Endothelial cell of umbilical vein (primary cell): ENCODE results near the gene GRIN3B. TPM values are rescaled to one million over a fixed set of nuclear protein-coding genes. Genes with fewer than 3 reads are reported as not detected.

Experiments
- BruUV-seq: library from RNA; stranded (reverse); fragments of 400-500 nt; replicated peaks from 2 replicates; lab custom pipeline; 2021; lab: Mats Ljungman, UMichigan
- CTCF ChIA-PET: fragments of 300-600, 350-600 bp; sonication (Branson Sonifier 250); formaldehyde crosslinking; loops from one replicate; lab custom pipeline; 2021; ENCODE audit warnings: antibody characterized with exemption, inconsistent platforms; lab: Charles Lee
- POLR2A ChIA-PET: fragments of 300-600, 350-600 bp; sonication (Branson Sonifier 250); formaldehyde crosslinking; loops from one replicate; lab custom pipeline; 2021; ENCODE audit warnings: antibody characterized with exemption, inconsistent platforms; lab: Charles Lee
- DNase-seq: peaks from one replicate; pipeline ENCODE4 v3.0.0-alpha.2; 2011; ENCODE audit warnings: low read depth, low spot score
- FAIRE-seq: peaks from 2 replicates; lab custom pipeline; 2011; peaks lifted over from hg19 to GRCh38; lab: Jason Lieb, UNC
- H2AFZ ChIP-seq: 2 replicates; pipeline ENCODE4 v1.6.0; 2012; ENCODE audit warnings: low read depth, low read length, control low read depth, inconsistent platforms
- H3K27ac ChIP-seq: 2 replicates; pipeline ENCODE4 v1.5.1; 2011; ENCODE audit warnings: low read depth, mild to moderate bottlenecking, control low read depth, low read length, moderate library complexity; ENCODE audit not compliant: insufficient read depth
- H3K27me3 ChIP-seq, 2 experiments: 2 replicates each; pipeline versions ENCODE4 v1.6.0 to v1.6.1; 2011; ENCODE audit warnings: low read length in 2 of 2, mixed read lengths in 1 of 2; ENCODE audit not compliant: control insufficient read depth in 2 of 2, insufficient read depth in 2 of 2
- H3K36me3 ChIP-seq, 2 experiments: 2 replicates in 1 of 2; 3 replicates in 1 of 2; pipeline ENCODE4 v1.5.1; 2011; ENCODE audit warnings: low read length in 2 of 2, mild to moderate bottlenecking in 1 of 2, moderate library complexity in 1 of 2; ENCODE audit not compliant: control insufficient read depth in 2 of 2, insufficient read depth in 2 of 2; ENCODE audit errors: extremely low read depth in 1 of 2
- H3K4me1 ChIP-seq: 3 replicates; pipeline ENCODE4 v1.5.1; 2011; ENCODE audit warnings: mild to moderate bottlenecking, low read length; ENCODE audit not compliant: control insufficient read depth, insufficient read depth; ENCODE audit errors: extremely low read depth
- H3K4me2 ChIP-seq: 2 replicates; pipeline ENCODE4 v1.6.1; 2011; ENCODE audit warnings: low read length, control low read depth, mixed read lengths; ENCODE audit not compliant: insufficient read depth
- H3K4me3 ChIP-seq, 3 experiments: fragments of 200-600 bp in 1 of 3; sonication (generic), shearing (Covaris generic) in 1 of 3; replicated peaks in 1 of 3; 2 replicates each; pipeline ENCODE4 v1.5.1; 2011 to 2016; ENCODE audit warnings: control low read depth in 3 of 3, low read length in 3 of 3, mild to moderate bottlenecking in 2 of 3, inconsistent platforms in 1 of 3, low read depth in 1 of 3, moderate library complexity in 1 of 3; ENCODE audit not compliant: insufficient read depth in 1 of 3
- H3K79me2 ChIP-seq: 2 replicates; pipeline ENCODE4 v1.6.0; 2012; ENCODE audit warnings: low read length, inconsistent platforms; ENCODE audit not compliant: control insufficient read depth, insufficient read depth
- H3K9ac ChIP-seq: replicated peaks from 2 replicates; pipeline ENCODE3; 2011; ENCODE audit warnings: low read length, control low read depth; ENCODE audit not compliant: insufficient read depth; ENCODE audit errors: extremely low read depth
- H3K9me1 ChIP-seq: replicated peaks from 3 replicates; pipeline ENCODE4 v1.6.0; 2011; ENCODE audit warnings: mild to moderate bottlenecking, low read length; ENCODE audit not compliant: control insufficient read depth, insufficient read depth; ENCODE audit errors: extremely low read depth
- H3K9me3 ChIP-seq: replicated peaks from 2 replicates; pipeline ENCODE4 v1.5.1; 2012; ENCODE audit warnings: low read length, inconsistent platforms; ENCODE audit not compliant: control insufficient read depth, insufficient read depth
- H4K20me1 ChIP-seq: replicated peaks from 2 replicates; pipeline ENCODE3; 2011; ENCODE audit warnings: mild to moderate bottlenecking, low read length; ENCODE audit not compliant: control insufficient read depth, insufficient read depth; ENCODE audit errors: extremely low read depth
- EZH2 ChIP-seq: IDR thresholded peaks from 2 replicates; pipeline ENCODE4 v1.6.1; 2012; ENCODE audit warnings: borderline replicate concordance, low read depth, mild to moderate bottlenecking, moderate library complexity, low read length, inconsistent platforms; ENCODE audit not compliant: severe bottlenecking
- FOS ChIP-seq: IDR thresholded peaks from 2 replicates; pipeline ENCODE4 v1.6.1; 2011; ENCODE audit warnings: mild to moderate bottlenecking, low read length, moderate library complexity, borderline replicate concordance; ENCODE audit not compliant: insufficient read depth
- GATA2 ChIP-seq: IDR thresholded peaks from 2 replicates; pipeline ENCODE4 v1.7.0; 2011; ENCODE audit warnings: low read depth, mild to moderate bottlenecking, moderate library complexity, mixed read lengths, low read length; ENCODE audit not compliant: insufficient read length, insufficient read depth
- JUN ChIP-seq: IDR thresholded peaks from 2 replicates; pipeline ENCODE4 v1.6.1; 2011; ENCODE audit warnings: borderline replicate concordance, low read depth; ENCODE audit not compliant: insufficient read length, insufficient read depth
- MYC ChIP-seq: IDR thresholded peaks from one replicate; pipeline ENCODE4 v1.6.1; 2011; ENCODE audit warnings: mild to moderate bottlenecking, low read depth, low read length
- POLR2A ChIP-seq: IDR thresholded peaks from 2 replicates; pipeline ENCODE4 v1.6.1; 2012; ENCODE audit warnings: low read depth, mild to moderate bottlenecking, control low read depth, low read length
- POLR2AphosphoS5 ChIP-seq: IDR thresholded peaks from 2 replicates; pipeline ENCODE4 v1.6.1; 2012; ENCODE audit warnings: low read depth, mild to moderate bottlenecking, control low read depth, low read length, moderate library complexity; ENCODE audit not compliant: insufficient read depth
- dilution Hi-C: fragments of 300-500 bp; cut with MboI; formaldehyde crosslinking; loops from one replicate; pipeline ENCODE4 v1.15.0; 2019; ENCODE audit warnings: low sequenced_read_pairs; ENCODE audit not compliant: extremely low pct_ligation_motif_present
- intact Hi-C: fragments of 100-400 bp; cut with micrococcal nuclease; formaldehyde crosslinking; loops from one replicate; pipeline ENCODE4 v1.10.0; 2022
- polyA plus RNA-seq, 4 experiments: library from polyadenylated mRNA; depleted of rRNA in 3 of 4; stranded (reverse) in 3 of 4; unstranded in 1 of 4; fragments of >200 nt; gene quantifications; 2 replicates each; pipeline versions ENCODE4 v1.2.1 to v1.2.3, GENCODE V29; 2011 to 2012; ENCODE audit warnings: missing spikeins in 1 of 4
- total RNA-seq: library from RNA; stranded (reverse); gene quantifications from 2 replicates; pipeline ENCODE4 v1.2.3, GENCODE V29; 2021
- TF ChIP-seq, protein P1 (sequence below): IDR thresholded peaks from 2 replicates; pipeline ENCODE4 v1.6.1; 2011; ENCODE audit not compliant: insufficient read depth, insufficient read length
- TF ChIP-seq, protein P2 (sequence below), 2 donors: IDR thresholded peaks; 1 replicate in 1 of 2; 2 replicates in 1 of 2; pipeline ENCODE4 v1.5.1; 2011; ENCODE audit warnings: low read length in 2 of 2, mild to moderate bottlenecking in 2 of 2, moderate library complexity in 2 of 2, control low read depth in 1 of 2, inconsistent platforms in 1 of 2, low read depth in 1 of 2; ENCODE audit not compliant: insufficient read depth in 1 of 2; ENCODE audit errors: extremely low read depth in 1 of 2

The GRIN3B gene
- total and polyA plus RNA-seq, 2 donors (not counting 3 experiments of a cell fraction or from before 2014, with no cell fraction given): 0.43 to 0.82 TPM

DNA sequence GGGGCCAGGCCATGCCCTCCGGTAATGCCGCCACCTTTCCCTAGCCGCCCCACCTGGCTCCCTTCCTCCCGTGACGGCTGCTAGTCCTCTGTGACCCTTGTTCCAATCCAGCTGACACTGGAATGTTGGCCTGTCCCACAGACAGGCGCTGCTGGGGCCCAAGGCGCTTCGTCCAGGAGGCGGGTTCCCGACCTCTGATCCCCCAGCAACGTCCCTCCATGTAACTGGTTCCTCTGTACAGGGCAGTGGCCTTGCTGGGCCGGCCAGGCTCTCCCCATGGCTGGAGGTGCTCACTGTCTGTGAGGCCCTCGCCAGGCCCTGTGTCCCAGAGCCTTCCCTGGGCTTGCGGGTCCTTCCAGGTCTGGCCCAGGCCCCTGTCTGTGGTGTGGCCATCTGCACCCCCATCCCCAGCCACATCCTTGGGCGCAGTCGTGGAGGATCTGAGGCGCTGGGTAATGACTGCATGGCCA, 6.8 kb upstream of the GRIN3B start:
- BruUV-seq: no TSS peak
- no peaks in the 10 kb centered on the region for H3K9me1 ChIP-seq
- ChIA-PET CTCF (no interaction called here), POLR2A (no interaction called here)
- H3K4me3 ChIP-seq: no peak overlapping the region
- H3K36me3 ChIP-seq: peaks cover 0 to 6% of the 10 kb centered on the region in 2 experiments
- no peak for TF ChIP-seq GATA2
- TF ChIP-seq, protein P1, sequence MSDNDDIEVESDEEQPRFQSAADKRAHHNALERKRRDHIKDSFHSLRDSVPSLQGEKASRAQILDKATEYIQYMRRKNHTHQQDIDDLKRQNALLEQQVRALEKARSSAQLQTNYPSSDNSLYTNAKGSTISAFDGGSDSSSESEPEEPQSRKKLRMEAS: no peak
- TF ChIP-seq JUN: no peak
- TF ChIP-seq, protein P2, sequence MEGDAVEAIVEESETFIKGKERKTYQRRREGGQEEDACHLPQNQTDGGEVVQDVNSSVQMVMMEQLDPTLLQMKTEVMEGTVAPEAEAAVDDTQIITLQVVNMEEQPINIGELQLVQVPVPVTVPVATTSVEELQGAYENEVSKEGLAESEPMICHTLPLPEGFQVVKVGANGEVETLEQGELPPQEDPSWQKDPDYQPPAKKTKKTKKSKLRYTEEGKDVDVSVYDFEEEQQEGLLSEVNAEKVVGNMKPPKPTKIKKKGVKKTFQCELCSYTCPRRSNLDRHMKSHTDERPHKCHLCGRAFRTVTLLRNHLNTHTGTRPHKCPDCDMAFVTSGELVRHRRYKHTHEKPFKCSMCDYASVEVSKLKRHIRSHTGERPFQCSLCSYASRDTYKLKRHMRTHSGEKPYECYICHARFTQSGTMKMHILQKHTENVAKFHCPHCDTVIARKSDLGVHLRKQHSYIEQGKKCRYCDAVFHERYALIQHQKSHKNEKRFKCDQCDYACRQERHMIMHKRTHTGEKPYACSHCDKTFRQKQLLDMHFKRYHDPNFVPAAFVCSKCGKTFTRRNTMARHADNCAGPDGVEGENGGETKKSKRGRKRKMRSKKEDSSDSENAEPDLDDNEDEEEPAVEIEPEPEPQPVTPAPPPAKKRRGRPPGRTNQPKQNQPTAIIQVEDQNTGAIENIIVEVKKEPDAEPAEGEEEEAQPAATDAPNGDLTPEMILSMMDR (IDR thresholded peaks at IDR 0.05; ENCODE audit: extremely low read depth in 1 of 2, insufficient read depth in 1 of 2, low read depth in 1 of 2, low read length in 2 of 2): no peak
- no peak for TF ChIP-seq POLR2A
- TF ChIP-seq EZH2: no peak
- TF ChIP-seq POLR2AphosphoS5: no peak
- no peak for TF ChIP-seq MYC
- TF ChIP-seq FOS: no peak
- no peak overlapping the region for H3K27ac ChIP-seq
- H3K9me3 ChIP-seq: no peaks in the 10 kb centered on the region
- no peak for DNase-seq
- H2AFZ ChIP-seq: no peak overlapping the region
- H3K4me2 ChIP-seq: no peak overlapping the region
- no peaks in the 10 kb centered on the region for H4K20me1 ChIP-seq
- H3K4me1 ChIP-seq: no peaks in the 10 kb centered on the region
- no peaks in the 10 kb centered on the region for H3K79me2 ChIP-seq
- H3K27me3 ChIP-seq: peaks cover 11 to 19% of the 10 kb centered on the region in 2 experiments
- no peak for FAIRE-seq
- intact Hi-C loops (no loop called here), dilution Hi-C loops (no loop called here)
- no peak overlapping the region for H3K9ac ChIP-seq
